ENCODE measurements around the gene LRRC37A. TPM values are rescaled to one million over a fixed set of nuclear protein-coding genes. Genes with fewer than 3 reads are reported as not detected.
"Not testable (repeated sequence)": the region's sequence is repeated elsewhere in the genome, so short reads cannot be mapped to it uniquely, and the experiment has no call there.

LRRC37A gene
- total RNA-seq, 1 donor from 2014 or later = 1.8 TPM

GRCh38 chr17:46348345-46348744, 53.4 kb downstream of the LRRC37A start:
- not testable (repeated sequence) for H3K36me3 ChIP-seq (ENCODE audit: control insufficient read depth, insufficient read depth, low read length); H3K27me3 ChIP-seq (ENCODE audit: control insufficient read depth, insufficient read depth, low read length); FAIRE-seq; H3K4me3 ChIP-seq (ENCODE audit: low read depth, low read length); DNase-seq (ENCODE audit: low read depth)

- H3K4me3 ChIP-seq (ENCODE audit: low read depth, low read length); H3K27me3 ChIP-seq (ENCODE audit: control insufficient read depth, insufficient read depth, low read length); DNase-seq (ENCODE audit: low read depth); FAIRE-seq; H3K36me3 ChIP-seq (ENCODE audit: control insufficient read depth, insufficient read depth, low read length): not testable (repeated sequence)
Measured at GRCh38 chr17:46349060-46349459, 54.1 kb downstream of the LRRC37A start.

- H3K4me3 ChIP-seq (ENCODE audit: low read depth, low read length); DNase-seq (ENCODE audit: low read depth); H3K27me3 ChIP-seq (ENCODE audit: control insufficient read depth, insufficient read depth, low read length); H3K36me3 ChIP-seq (ENCODE audit: control insufficient read depth, insufficient read depth, low read length): not testable (repeated sequence)
- FAIRE-seq = peak; percentile 72
Measured at GRCh38 chr17:46353856-46354255, 58.9 kb downstream of the LRRC37A start.

- not testable (repeated sequence) for FAIRE-seq; DNase-seq (ENCODE audit: low read depth); H3K4me3 ChIP-seq (ENCODE audit: low read depth, low read length); H3K36me3 ChIP-seq (ENCODE audit: control insufficient read depth, insufficient read depth, low read length); H3K27me3 ChIP-seq (ENCODE audit: control insufficient read depth, insufficient read depth, low read length)
Measured at GRCh38 chr17:46361145-46361735, 66.3 kb downstream of the LRRC37A start.

- not testable (repeated sequence) for DNase-seq (ENCODE audit: low read depth); H3K27me3 ChIP-seq (ENCODE audit: control insufficient read depth, insufficient read depth, low read length); H3K36me3 ChIP-seq (ENCODE audit: control insufficient read depth, insufficient read depth, low read length); H3K4me3 ChIP-seq (ENCODE audit: low read depth, low read length)
- FAIRE-seq = peak; percentile 100
Measured at GRCh38 chr17:46361755-46362154, 66.8 kb downstream of the LRRC37A start, which contains the start of gene ARL17B. ARL17B (minus strand) TSS chr17:46361766; CDS start chr17:46358397, 3,369 bp downstream.

- not testable (repeated sequence) for H3K36me3 ChIP-seq (ENCODE audit: control insufficient read depth, insufficient read depth, low read length); H3K27me3 ChIP-seq (ENCODE audit: control insufficient read depth, insufficient read depth, low read length); DNase-seq (ENCODE audit: low read depth); H3K4me3 ChIP-seq (ENCODE audit: low read depth, low read length)
- peak; percentile 18 for FAIRE-seq
Measured at GRCh38 chr17:46367520-46367919, 72.6 kb downstream of the LRRC37A start.

- not testable (repeated sequence) for H3K4me3 ChIP-seq (ENCODE audit: low read depth, low read length); H3K27me3 ChIP-seq (ENCODE audit: control insufficient read depth, insufficient read depth, low read length); DNase-seq (ENCODE audit: low read depth); FAIRE-seq; H3K36me3 ChIP-seq (ENCODE audit: control insufficient read depth, insufficient read depth, low read length)
Measured at GRCh38 chr17:46372236-46373229, 77.6 kb downstream of the LRRC37A start.

GRCh38 chr17:46373418-46373817, 78.5 kb downstream of the LRRC37A start:
- H3K4me3 ChIP-seq (ENCODE audit: low read depth, low read length); DNase-seq (ENCODE audit: low read depth); H3K36me3 ChIP-seq (ENCODE audit: control insufficient read depth, insufficient read depth, low read length); H3K27me3 ChIP-seq (ENCODE audit: control insufficient read depth, insufficient read depth, low read length): not testable (repeated sequence)
- peak; percentile 55 for FAIRE-seq

GRCh38 chr17:46383118-46383517, 88.2 kb downstream of the LRRC37A start:
- H3K4me3 ChIP-seq (ENCODE audit: low read depth, low read length); DNase-seq (ENCODE audit: low read depth); H3K36me3 ChIP-seq (ENCODE audit: control insufficient read depth, insufficient read depth, low read length); H3K27me3 ChIP-seq (ENCODE audit: control insufficient read depth, insufficient read depth, low read length): not testable (repeated sequence)
- FAIRE-seq = peak; percentile 23

- DNase-seq (ENCODE audit: low read depth); FAIRE-seq; H3K27me3 ChIP-seq (ENCODE audit: control insufficient read depth, insufficient read depth, low read length); H3K36me3 ChIP-seq (ENCODE audit: control insufficient read depth, insufficient read depth, low read length); H3K4me3 ChIP-seq (ENCODE audit: low read depth, low read length): not testable (repeated sequence)
Measured at GRCh38 chr17:46385491-46385890, 90.6 kb downstream of the LRRC37A start.

Other genes with a start within 250 kb of the LRRC37A start
- 58.5 and 106 TPM in 2 replicates for gene KANSL1, start 101.7 kb upstream of the LRRC37A start, total RNA-seq
- 1.5 and 2.1 TPM in 2 replicates for gene ARL17B, start 66.6 kb downstream of the LRRC37A start, total RNA-seq
- 3.2 and 3.7 TPM in 2 replicates for gene LRRC37A2, start 217.3 kb downstream of the LRRC37A start, total RNA-seq

Data from bronchial epithelial cell (primary cell).